HG03575 (cell line): ENCODE measurements around the gene PAGE2.
"Not testable (repeated sequence)": the region's sequence is repeated elsewhere in the genome, so short reads cannot be mapped to it uniquely, and the experiment has no call there.

Experiments used
- ATAC-seq: cut with Tn5 transposase; IDR thresholded peaks from one replicate; pipeline ENCODE4 v1.9.1; 2021; ENCODE audit not compliant: unreplicated experiment, insufficient number of reproducible peaks, low FRiP score; ENCODE audit errors: extremely low read depth

Gene PAGE2

GRCh38 chrX:55119712-55120111 lies 30.9 kb downstream of the PAGE2 start:
- no peak for ATAC-seq

- no peak for ATAC-seq
Measured at GRCh38 chrX:55120761-55121358, 32.0 kb downstream of the PAGE2 start.

- ATAC-seq, result no peak
Measured at GRCh38 chrX:55123900-55124299, 35.1 kb downstream of the PAGE2 start.

- ATAC-seq, result no peak
Measured at GRCh38 chrX:55127692-55128091, 38.9 kb downstream of the PAGE2 start.

GRCh38 chrX:55129361-55129760 lies 40.5 kb downstream of the PAGE2 start:
- ATAC-seq, result no peak

GRCh38 chrX:55130481-55130880 lies 41.7 kb downstream of the PAGE2 start:
- no peak for ATAC-seq

- ATAC-seq, result no peak
Measured at GRCh38 chrX:55132416-55132815, 43.6 kb downstream of the PAGE2 start.

- no peak for ATAC-seq
Measured at GRCh38 chrX:55135171-55135570, 46.4 kb downstream of the PAGE2 start.

- not testable (repeated sequence) for ATAC-seq
Measured at GRCh38 chrX:55140800-55141199, 52.0 kb downstream of the PAGE2 start.
